Measurements from ENCODE around the gene DUSP1. TPM values are rescaled to one million over a fixed set of nuclear protein-coding genes. Genes with fewer than 3 reads are reported as not detected.

Gene DUSP1, protein sequence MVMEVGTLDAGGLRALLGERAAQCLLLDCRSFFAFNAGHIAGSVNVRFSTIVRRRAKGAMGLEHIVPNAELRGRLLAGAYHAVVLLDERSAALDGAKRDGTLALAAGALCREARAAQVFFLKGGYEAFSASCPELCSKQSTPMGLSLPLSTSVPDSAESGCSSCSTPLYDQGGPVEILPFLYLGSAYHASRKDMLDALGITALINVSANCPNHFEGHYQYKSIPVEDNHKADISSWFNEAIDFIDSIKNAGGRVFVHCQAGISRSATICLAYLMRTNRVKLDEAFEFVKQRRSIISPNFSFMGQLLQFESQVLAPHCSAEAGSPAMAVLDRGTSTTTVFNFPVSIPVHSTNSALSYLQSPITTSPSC
- total RNA-seq = 36.3 TPM

DNA sequence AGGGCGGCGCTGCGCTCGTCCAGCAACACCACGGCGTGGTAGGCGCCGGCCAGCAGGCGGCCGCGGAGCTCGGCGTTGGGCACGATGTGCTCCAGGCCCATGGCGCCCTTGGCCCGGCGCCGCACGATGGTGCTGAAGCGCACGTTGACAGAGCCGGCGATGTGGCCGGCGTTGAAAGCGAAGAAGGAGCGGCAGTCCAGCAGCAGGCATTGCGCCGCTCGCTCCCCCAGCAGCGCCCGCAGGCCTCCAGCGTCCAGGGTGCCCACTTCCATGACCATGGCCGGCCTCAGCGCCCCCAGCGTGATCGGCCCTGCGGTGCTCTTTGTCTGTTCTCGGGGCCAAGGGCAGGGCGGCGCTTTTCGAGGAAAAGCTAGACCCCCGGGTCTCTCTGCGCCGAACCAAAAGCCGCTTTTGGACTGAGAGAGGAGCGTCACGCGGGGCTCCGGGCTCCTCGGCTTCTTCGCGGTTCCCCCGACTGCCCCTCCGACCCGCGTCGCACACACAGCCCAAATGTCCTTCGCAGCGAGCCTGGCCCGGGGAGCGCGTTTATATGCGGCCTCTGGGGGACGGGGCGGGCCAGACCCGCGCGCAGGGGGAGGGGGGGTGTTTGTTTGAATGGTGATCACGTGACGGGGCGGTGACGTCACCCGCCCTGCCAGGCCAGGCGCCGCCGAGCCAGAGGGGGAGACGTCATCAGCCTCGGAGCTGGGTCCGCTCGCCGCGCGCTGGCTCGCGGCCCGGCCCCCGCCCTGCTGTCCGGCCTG lies at the start of gene DUSP1:
Gene DUSP1, minus strand, starts transcription at position 521 of the 764 bp plus-strand sequence. Its CDS starts 243 bp downstream, at position 278.

Small RNA genes within 50 kb of the gene (small RNA-seq; reads per million reads assigned to genes)
- gene AC022217.4 (ENCODE audit: low replicate concordance) (not detected), gene RF00019 (ENCODE audit: low replicate concordance) (not detected)

Other genes with a start within 250 kb of the DUSP1 start
- 26.6 TPM for gene NEURL1B, start 129.9 kb downstream of the DUSP1 start, total RNA-seq
- 54.1 TPM for gene ERGIC1, start 63.1 kb upstream of the DUSP1 start, total RNA-seq
- 28.2 TPM for gene RPL26L1, start 188.2 kb upstream of the DUSP1 start, total RNA-seq
- 38.2 TPM for gene ATP6V0E1, start 212.6 kb upstream of the DUSP1 start, total RNA-seq

Data from parietal lobe (tissue), 2 donors.